Body of pancreas (tissue), 4 donors: ENCODE results near the gene ARHGEF17. TPM values are rescaled to one million over a fixed set of nuclear protein-coding genes. Genes with fewer than 3 reads are reported as not detected.

ENCODE experiments used
- ATAC-seq: fragments of 150-250 bp; one replicate; pipeline ENCODE4 v1.9.1; 2016
- DNase-seq, 4 donors: peaks; one replicate each; pipeline ENCODE4 v3.0.0-alpha.2; 2019
- H3K27ac ChIP-seq, 4 donors: fragments of 200-600 bp; sonication (generic); 1 replicate in 3 of 4; 2 replicates in 1 of 4; pipeline versions ENCODE4 v1.5.1 to v1.6.1; 2016 to 2019; ENCODE audit warnings: mild to moderate bottlenecking in 1 of 4, mixed read lengths in 1 of 4, moderate library complexity in 1 of 4
- H3K27me3 ChIP-seq, 2 donors: fragments of 200-600 bp; sonication (generic); one replicate each; pipeline ENCODE4 v1.6.0; 2016; ENCODE audit warnings: mild to moderate bottlenecking in 1 of 2
- H3K36me3 ChIP-seq, 2 donors: fragments of 200-600 bp; sonication (generic); replicated peaks in 1 of 2; 2 replicates each; pipeline ENCODE4 v1.5.1; 2016; ENCODE audit warnings: low read depth in 2 of 2; ENCODE audit not compliant: insufficient read depth in 1 of 2
- H3K4me1 ChIP-seq: fragments of 200-600 bp; sonication (generic); one replicate; pipeline ENCODE4 v1.6.0; 2016
- H3K4me3 ChIP-seq, 2 donors: fragments of 200-600 bp; sonication (generic); 1 replicate in 1 of 2; 2 replicates in 1 of 2; pipeline ENCODE4 v1.5.1; 2016 to 2019
- H3K9me3 ChIP-seq, 3 donors: fragments of 200-600 bp; sonication (generic); 1 replicate in 2 of 3; 2 replicates in 1 of 3; pipeline ENCODE4 v1.5.1; 2016
- CTCF ChIP-seq, 7 experiments: fragments of 450-650 bp in 4 of 7; fragments of 200-600 bp in 3 of 7; sonication (generic) in 3 of 7; IDR thresholded peaks; one replicate each; pipeline ENCODE4 v1.5.1; 2016 to 2019; ENCODE audit warnings: antibody characterized with exemption in 7 of 7
- POLR2A ChIP-seq, 3 donors: fragments of 450-650 bp; IDR thresholded peaks; one replicate each; pipeline ENCODE4 v1.6.1; 2016; ENCODE audit warnings: antibody characterized with exemption in 3 of 3, mild to moderate bottlenecking in 2 of 3
- WGBS, 2 donors: methylation state at CpG; one replicate each; pipeline ENCODE4 v1.1.5; 2017; 5-methylcytosine and 5-hydroxymethylcytosine counted together
- intact Hi-C: fragments of 100-400 bp; cut with DNase I; formaldehyde crosslinking; loops from one replicate; pipeline ENCODE4 v1.15.1; 2023
- total RNA-seq, 2 donors: library from RNA; depleted of rRNA; stranded (reverse); fragments of >200 nt; gene quantifications; one replicate each; pipeline ENCODE4 v1.1.0, GENCODE V29; 2016

Gene ARHGEF17
- total RNA-seq, 2 donors from 2014 or later = 19.2 to 28.0 TPM

GRCh38 chr11:73297231-73297590, 10.9 kb upstream of the ARHGEF17 start:
- Histone ChIP-seq H3K36me3 (no peaks in the 10 kb centered on the region), H3K4me3 (no peak overlapping the region), H3K27ac (no peak overlapping the region), H3K9me3 (no peaks in the 10 kb centered on the region), H3K4me1 (no peaks in the 10 kb centered on the region), H3K27me3 (no peaks in the 10 kb centered on the region)
- TF ChIP-seq CTCF (IDR thresholded peaks at IDR 0.05) (no peak), POLR2A (IDR thresholded peaks at IDR 0.05) (no peak)
- intact Hi-C loops = loop anchor here (5.0 to 10.0 kb wide), 2 partner anchors 35 to 98 kb away; no protein-coding TSS in a partner anchor
- 84 to 88% methylated on average over 18 of the region's 18 CpGs for WGBS, 2 donors
- ATAC-seq = no peak
- no peak for DNase-seq

- Histone ChIP-seq H3K9me3 (no peaks in the 10 kb centered on the region), H3K27me3 (no peaks in the 10 kb centered on the region), H3K27ac (no peak overlapping the region), H3K36me3 (no peaks in the 10 kb centered on the region), H3K4me1 (no peaks in the 10 kb centered on the region), H3K4me3 (no peak overlapping the region)
- ATAC-seq = no peak
- 90 to 92% methylated on average over 3 of the region's 3 CpGs for WGBS, 2 donors
- DNase-seq = no peak
- TF ChIP-seq CTCF (IDR thresholded peaks at IDR 0.05) (no peak), POLR2A (IDR thresholded peaks at IDR 0.05) (no peak)
- intact Hi-C loops = loop anchor here (5.0 to 10.0 kb wide), 2 partner anchors 35 to 97 kb away; no protein-coding TSS in a partner anchor
Measured at GRCh38 chr11:73297702-73298101, 10.4 kb upstream of the ARHGEF17 start.

GRCh38 chr11:73298233-73298632, 9.8 kb upstream of the ARHGEF17 start:
- Histone ChIP-seq H3K4me1 (no peaks in the 10 kb centered on the region), H3K27me3 (no peaks in the 10 kb centered on the region), H3K36me3 (no peaks in the 10 kb centered on the region), H3K9me3 (no peaks in the 10 kb centered on the region), H3K4me3 (no peak overlapping the region), H3K27ac (no peak overlapping the region)
- TF ChIP-seq CTCF (IDR thresholded peaks at IDR 0.05) (no peak), POLR2A (IDR thresholded peaks at IDR 0.05) (no peak)
- DNase-seq (no peak), ATAC-seq (no peak)
- intact Hi-C loops = loop anchor here (5.0 to 10.0 kb wide), 2 partner anchors 34 to 97 kb away; no protein-coding TSS in a partner anchor
- WGBS, 2 donors = 75 to 78% methylated on average over 5 of the region's 5 CpGs

- Histone ChIP-seq H3K4me3 (no peak overlapping the region), H3K9me3 (no peaks in the 10 kb centered on the region), H3K36me3 (no peaks in the 10 kb centered on the region), H3K4me1 (no peaks in the 10 kb centered on the region), H3K27me3 (no peaks in the 10 kb centered on the region), H3K27ac (no peak overlapping the region)
- intact Hi-C loops = loop anchor here (5.0 to 10.0 kb wide), 2 partner anchors 33 to 95 kb away; no protein-coding TSS in a partner anchor
- DNase-seq (no peak), ATAC-seq (no peak)
- TF ChIP-seq POLR2A (IDR thresholded peaks at IDR 0.05) (no peak), CTCF (IDR thresholded peaks at IDR 0.05) (no peak)
- 79 to 87% methylated on average over 5 to 10 of the region's 10 CpGs for WGBS, 2 donors
Measured at GRCh38 chr11:73299751-73300150, 8.3 kb upstream of the ARHGEF17 start.
